ENCODE measurements around the gene ZNF195. TPM values are rescaled to one million over a fixed set of nuclear protein-coding genes. Genes with fewer than 3 reads are reported as not detected.

ZNF195 gene
- total and polyA plus RNA-seq, 8 donors, result 10.4 to 35.2 (median 12.7) TPM

DNA sequence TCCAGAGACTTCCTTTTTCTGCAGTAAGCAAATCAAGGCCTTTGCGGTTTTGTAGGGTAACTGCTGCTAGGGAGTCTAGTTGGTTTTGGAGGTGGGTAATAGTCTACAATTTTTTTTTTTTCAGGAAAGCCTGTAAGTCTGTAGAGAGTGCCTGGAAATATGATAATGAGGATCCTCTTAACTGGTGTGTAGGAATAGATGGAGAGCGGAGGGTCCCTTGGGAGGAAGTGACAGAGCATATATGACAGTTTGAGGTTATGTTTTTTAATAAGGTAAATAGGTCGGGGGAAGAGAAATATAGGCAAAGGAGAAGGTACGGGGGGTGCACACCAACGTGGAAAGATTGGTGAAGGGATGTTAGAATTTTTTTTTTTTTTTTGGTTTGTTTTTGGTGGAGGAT lies 25.9 kb downstream of the ZNF195 start:
- 89 to 95% (median 92%) methylated on average over 5 of the region's 5 CpGs for WGBS, 5 donors
- no peak overlapping the region for H3K4me3 ChIP-seq
- H3K27me3 ChIP-seq, result no peaks in the 10 kb centered on the region
- peaks cover 0 to 13% (median 4%) of the 10 kb centered on the region in 4 donors for H3K36me3 ChIP-seq
- TF ChIP-seq EP300 (IDR thresholded peaks at IDR 0.05) (no peak), POLR2AphosphoS5 (IDR thresholded peaks at IDR 0.05) (no peak), POLR2A (IDR thresholded peaks at IDR 0.05) (no peak), CTCF (IDR thresholded peaks at IDR 0.05) (no peak)
- no peak for DNase-seq
- intact Hi-C loops (cut with DNase I; ENCODE audit: low total_unique reads), result no loop called here
- H3K4me1 ChIP-seq, result no peaks in the 10 kb centered on the region
- H3K9me3 ChIP-seq, result peaks cover 17 to 58% (median 42%) of the 10 kb centered on the region in 4 donors
- no peak overlapping the region for H3K27ac ChIP-seq

DNA sequence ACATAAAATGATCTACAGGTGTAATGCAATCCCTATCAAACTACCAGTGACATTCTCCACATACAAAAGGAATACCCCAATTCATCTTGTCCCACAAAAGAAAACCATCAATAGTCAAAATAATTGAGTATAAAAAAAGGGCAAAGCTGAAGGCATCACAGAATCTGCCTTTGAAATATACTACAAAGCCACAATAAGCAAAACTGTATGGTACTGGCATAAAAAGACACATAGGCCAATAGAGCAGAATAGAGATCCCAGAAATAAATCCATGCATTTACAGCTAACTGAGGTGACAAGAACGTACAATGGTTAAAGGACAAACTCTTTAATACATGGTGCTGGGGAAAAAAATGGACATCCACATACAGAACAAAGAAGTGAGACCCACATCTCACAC lies 31.8 kb downstream of the ZNF195 start:
- H3K27me3 ChIP-seq, result peaks cover 0 to 7% (median 0%) of the 10 kb centered on the region in 3 donors
- no peaks in the 10 kb centered on the region for H3K36me3 ChIP-seq
- peaks cover 0 to 13% (median 4%) of the 10 kb centered on the region in 4 donors for H3K9me3 ChIP-seq
- H3K27ac ChIP-seq, result no peak overlapping the region
- no peak for DNase-seq
- no peaks in the 10 kb centered on the region for H3K4me1 ChIP-seq
- 90 to 97% (median 93%) methylated on average over 1 of the region's 1 CpG for WGBS, 5 donors
- H3K4me3 ChIP-seq, result no peak overlapping the region
- TF ChIP-seq POLR2A (IDR thresholded peaks at IDR 0.05) (no peak), POLR2AphosphoS5 (IDR thresholded peaks at IDR 0.05) (no peak), CTCF (IDR thresholded peaks at IDR 0.05) (no peak), EP300 (IDR thresholded peaks at IDR 0.05) (no peak)
- intact Hi-C loops (cut with DNase I; ENCODE audit: low total_unique reads), result no loop called here

- H3K9me3 ChIP-seq, result peaks cover 0 to 11% (median 4%) of the 10 kb centered on the region in 4 donors
- intact Hi-C loops (cut with DNase I; ENCODE audit: low total_unique reads), result no loop called here
- WGBS, 5 donors, result 93 to 95% (median 95%) methylated on average over 9 of the region's 9 CpGs
Observed at GRCh38 chr11:3346587-3346986, 32.4 kb downstream of the ZNF195 start.

DNA sequence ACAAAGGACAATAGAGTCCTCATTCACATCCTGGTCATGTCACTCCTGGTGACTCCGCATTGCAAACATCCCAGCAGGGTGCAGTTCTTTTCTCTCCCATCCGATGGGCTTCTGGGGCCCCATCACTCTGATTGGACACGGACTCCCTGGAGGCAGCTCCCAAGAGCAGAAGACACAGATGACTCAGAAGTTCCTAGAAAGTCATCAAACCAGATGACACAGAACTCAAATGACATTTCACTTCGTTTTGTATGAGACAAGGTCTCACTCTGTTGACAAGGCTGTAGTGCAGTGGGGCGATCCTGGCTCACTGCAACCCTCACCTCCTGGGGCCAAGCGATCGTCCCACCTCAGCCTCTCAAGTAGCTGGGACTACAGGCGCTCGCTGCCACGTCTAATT lies 33.2 kb downstream of the ZNF195 start:
- intact Hi-C loops (cut with DNase I; ENCODE audit: low total_unique reads), result no loop called here
- no peak for TF ChIP-seq POLR2A (IDR thresholded peaks at IDR 0.05)
- TF ChIP-seq POLR2AphosphoS5 (IDR thresholded peaks at IDR 0.05), result no peak
- TF ChIP-seq CTCF (IDR thresholded peaks at IDR 0.05), result no peak
- TF ChIP-seq EP300 (IDR thresholded peaks at IDR 0.05), result no peak

More at GRCh38 chr11:3346587-3346986, 32.4 kb downstream of the ZNF195 start:
- Histone ChIP-seq H3K36me3 (no peaks in the 10 kb centered on the region), H3K4me1 (no peaks in the 10 kb centered on the region), H3K27me3 (peaks cover 0 to 13% (median 0%) of the 10 kb centered on the region in 3 donors), H3K27ac (no peak overlapping the region), H3K4me3 (no peak overlapping the region)
- DNase-seq, result no peak
- TF ChIP-seq EP300 (IDR thresholded peaks at IDR 0.05) (no peak), POLR2A (IDR thresholded peaks at IDR 0.05) (no peak), POLR2AphosphoS5 (IDR thresholded peaks at IDR 0.05) (no peak), CTCF (IDR thresholded peaks at IDR 0.05) (no peak)

More for the DNA sequence above, 33.2 kb downstream of the ZNF195 start:
- Histone ChIP-seq H3K9me3 (peaks cover 0 to 11% (median 4%) of the 10 kb centered on the region in 4 donors), H3K27ac (no peak overlapping the region), H3K4me3 (no peak overlapping the region), H3K27me3 (peaks cover 0 to 21% (median 0%) of the 10 kb centered on the region in 3 donors), H3K4me1 (no peaks in the 10 kb centered on the region), H3K36me3 (no peaks in the 10 kb centered on the region)
- WGBS, 5 donors, result 80 to 85% (median 83%) methylated on average over 10 of the region's 10 CpGs
- DNase-seq, result no peak
